AG10803 (cell line): Measurements from ENCODE around the gene HRK.

Experiments used
- DNase-seq: peaks from one replicate; pipeline ENCODE4 v3.0.0; 2010; ENCODE audit warnings: low read depth
- H3K4me3 ChIP-seq: 2 replicates; pipeline ENCODE4 v1.5.1; 2011; ENCODE audit warnings: mild to moderate bottlenecking, low read length, control low read depth
- TF ChIP-seq, protein P1 (sequence below): conservative IDR thresholded peaks from 2 replicates; pipeline ENCODE4 v1.5.1; 2011; ENCODE audit warnings: mild to moderate bottlenecking, low read length, control low read depth, inconsistent platforms

HRK gene

DNA sequence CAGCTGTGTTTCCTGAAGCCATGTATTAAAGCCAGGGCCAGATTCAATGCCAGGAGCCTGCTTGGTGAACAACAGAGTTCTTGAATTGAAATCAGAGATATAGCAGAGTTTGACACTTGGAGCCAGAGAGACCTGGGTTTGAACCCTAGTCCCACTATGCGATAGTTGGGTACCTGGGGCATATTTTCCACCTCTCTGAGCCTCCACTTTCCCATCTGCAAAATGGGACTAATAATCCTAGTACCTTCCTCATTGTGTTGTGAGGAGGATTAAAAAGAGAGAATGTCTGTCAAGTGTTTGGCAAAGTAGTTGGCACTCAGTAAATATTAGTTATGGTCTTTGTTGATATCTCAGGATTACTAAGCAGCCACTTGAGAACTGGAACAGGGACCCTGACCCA lies 6.0 kb upstream of the HRK start:
- TF ChIP-seq, protein P1, sequence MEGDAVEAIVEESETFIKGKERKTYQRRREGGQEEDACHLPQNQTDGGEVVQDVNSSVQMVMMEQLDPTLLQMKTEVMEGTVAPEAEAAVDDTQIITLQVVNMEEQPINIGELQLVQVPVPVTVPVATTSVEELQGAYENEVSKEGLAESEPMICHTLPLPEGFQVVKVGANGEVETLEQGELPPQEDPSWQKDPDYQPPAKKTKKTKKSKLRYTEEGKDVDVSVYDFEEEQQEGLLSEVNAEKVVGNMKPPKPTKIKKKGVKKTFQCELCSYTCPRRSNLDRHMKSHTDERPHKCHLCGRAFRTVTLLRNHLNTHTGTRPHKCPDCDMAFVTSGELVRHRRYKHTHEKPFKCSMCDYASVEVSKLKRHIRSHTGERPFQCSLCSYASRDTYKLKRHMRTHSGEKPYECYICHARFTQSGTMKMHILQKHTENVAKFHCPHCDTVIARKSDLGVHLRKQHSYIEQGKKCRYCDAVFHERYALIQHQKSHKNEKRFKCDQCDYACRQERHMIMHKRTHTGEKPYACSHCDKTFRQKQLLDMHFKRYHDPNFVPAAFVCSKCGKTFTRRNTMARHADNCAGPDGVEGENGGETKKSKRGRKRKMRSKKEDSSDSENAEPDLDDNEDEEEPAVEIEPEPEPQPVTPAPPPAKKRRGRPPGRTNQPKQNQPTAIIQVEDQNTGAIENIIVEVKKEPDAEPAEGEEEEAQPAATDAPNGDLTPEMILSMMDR: no peak
- H3K4me3 ChIP-seq: no peak overlapping the region

DNA sequence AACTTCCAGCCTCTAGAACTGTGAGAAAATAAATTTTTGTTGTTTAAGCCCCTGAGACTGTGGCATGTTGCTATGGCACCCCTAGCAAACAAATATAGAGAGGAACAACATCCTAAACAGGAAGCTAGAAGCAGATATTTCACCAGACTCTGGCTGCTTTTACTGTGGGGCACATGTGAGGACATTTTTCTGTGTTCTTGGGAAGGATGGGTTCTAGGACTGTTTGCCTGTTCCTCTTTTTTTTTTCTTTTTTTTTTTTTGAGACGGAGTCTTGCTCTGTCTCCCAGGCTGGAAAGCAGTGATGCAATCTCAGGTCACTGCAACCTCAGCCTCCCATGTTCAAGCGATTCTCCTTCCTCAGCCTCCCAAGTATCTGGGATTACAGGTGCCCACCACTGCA lies 4.2 kb upstream of the HRK start:
- TF ChIP-seq, protein P1: no peak
- DNase-seq: no peak
- H3K4me3 ChIP-seq: no peak overlapping the region

More for the DNA sequence above, 6.0 kb upstream of the HRK start:
- DNase-seq: no peak

DNA sequence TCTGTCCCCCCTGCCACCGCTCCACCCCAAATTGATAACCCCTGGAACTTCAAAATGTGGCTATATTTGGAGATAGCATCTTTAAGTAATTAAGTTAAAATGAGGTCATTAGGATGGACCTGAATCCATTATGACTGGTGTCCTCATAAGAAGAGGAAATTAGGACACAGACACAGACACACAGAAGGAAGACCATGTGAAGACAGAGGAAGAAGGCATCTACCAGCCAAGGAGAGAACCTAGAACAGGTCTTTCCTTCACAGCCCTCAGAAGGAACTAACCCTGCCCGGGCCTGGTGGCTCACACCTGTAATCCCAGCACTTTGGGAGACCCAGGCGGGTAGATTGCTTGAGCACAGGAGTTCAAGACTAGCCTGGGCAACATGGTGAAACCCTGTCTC lies 3.6 kb upstream of the HRK start:
- DNase-seq: no peak
- TF ChIP-seq, protein P1: no peak

DNA sequence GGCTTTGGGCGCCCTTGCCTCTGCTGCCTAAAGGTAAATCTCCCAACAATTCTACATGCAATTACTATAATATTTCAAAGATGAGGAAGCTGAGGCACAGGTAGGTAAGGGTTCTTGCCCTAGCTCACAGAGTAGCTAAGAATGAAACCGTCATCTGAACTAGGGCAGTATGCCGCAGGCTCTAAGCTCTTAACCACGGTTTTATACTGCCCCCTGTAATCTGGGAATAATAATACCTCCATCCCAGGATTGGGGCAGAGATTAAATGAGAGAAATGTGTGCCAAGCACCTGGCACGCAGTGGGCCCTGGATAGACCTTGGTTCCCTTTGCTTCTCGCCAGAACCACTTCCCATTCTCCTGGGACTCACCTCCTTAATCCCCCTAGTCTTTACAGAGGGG lies 1.5 kb upstream of the HRK start:
- TF ChIP-seq, protein P1: peak; percentile 57
- DNase-seq: peak; percentile 57
- no peak overlapping the region for H3K4me3 ChIP-seq

More for the DNA sequence above, 3.6 kb upstream of the HRK start:
- no peak overlapping the region for H3K4me3 ChIP-seq

DNA sequence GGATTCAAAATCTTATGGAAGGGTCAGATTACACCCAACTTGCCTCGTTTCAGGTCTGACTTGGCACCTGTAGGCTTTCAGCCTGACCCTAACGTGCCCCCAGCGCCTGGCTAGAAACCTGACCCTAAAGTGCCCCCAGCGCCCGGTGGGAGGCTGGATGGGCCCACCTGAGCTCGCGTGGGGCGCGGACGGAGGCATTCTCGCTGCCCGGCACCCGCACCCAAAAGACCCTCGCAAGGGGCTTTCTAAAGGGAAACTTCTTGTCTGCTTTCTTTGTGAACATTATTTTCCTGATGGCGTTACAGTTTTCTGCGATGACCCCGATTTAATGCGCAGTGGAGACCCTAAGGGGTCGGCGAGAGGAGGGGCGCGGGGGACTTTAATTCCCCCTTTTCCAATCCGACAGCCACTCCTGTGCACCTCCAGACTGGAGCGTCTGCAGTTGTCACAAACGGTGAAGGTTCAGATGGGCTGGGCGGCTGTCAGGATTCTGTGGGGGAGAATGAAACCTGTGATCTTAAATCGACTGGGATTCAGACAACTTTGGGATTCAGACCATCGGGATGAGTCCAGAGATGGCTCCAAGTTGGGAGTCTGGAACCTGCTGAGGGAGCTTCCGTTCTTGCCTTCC lies 751 bp upstream of the HRK start:
- TF ChIP-seq, protein P1: no peak
- H3K4me3 ChIP-seq: no peak overlapping the region
- no peak for DNase-seq

DNA sequence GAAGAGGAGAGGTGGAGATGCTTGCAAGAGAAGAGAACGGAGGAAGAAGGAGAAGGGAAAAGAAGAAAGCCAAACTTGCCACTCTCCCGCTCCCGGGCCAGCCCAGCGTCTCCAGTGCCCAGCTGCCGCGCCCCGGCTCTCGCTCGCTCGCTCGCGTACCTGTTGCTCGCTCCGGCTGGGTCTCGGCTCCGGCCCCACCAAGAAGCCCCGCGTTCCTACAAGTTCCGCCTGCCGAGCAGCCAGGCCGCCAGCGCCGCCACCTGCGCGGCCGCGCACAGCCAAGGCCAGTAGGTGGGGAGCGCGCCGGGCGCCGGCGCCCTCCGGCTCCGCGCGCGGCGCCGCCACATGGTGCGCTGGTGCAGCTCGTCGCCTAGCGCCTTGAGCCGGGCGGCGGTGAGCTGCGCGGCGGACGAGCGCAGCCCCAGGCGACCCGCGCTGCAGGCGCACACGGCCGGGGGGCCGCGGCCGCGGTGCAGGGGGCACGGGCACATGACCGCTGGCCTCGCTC lies 370 bp downstream of the HRK start:
- DNase-seq: peak; percentile 32
- TF ChIP-seq, protein P1: no peak
- peak overlapping the region; percentile 5; the same call in 1 of the 2 replicates for H3K4me3 ChIP-seq

DNA sequence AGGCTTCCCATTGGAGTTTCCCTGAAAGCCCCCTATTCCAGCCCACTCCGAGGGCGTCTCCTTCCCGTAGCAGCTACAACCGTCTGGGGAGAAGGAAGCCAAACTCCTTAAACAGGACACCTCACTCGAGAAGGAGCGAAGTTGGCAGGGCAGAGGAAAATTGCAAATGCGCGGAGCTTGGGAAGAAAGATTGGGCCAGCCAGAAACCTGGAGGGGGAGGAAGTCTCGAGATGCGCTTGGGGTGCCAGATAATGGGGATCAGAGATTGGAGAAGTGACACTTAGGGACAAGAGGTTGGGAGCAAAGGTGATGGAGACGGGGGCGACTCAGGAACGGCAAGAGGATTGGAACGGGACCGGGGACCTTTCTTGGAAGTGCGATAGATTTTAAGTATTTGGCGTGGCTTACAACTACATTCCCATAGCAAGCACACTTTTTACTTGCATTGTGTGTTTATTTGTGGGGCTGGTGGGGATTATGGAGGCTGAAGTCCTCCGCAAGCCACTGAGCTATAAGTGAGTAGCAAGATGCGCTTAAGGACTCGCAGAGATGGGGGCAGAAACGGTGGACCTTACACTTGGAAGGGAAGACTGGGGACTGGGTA lies 926 bp downstream of the HRK start:
- 0 out of 2 replicates have a peak overlapping the region, but pooled peaks have one; percentile 5 for H3K4me3 ChIP-seq
- TF ChIP-seq, protein P1: no peak
- DNase-seq: no peak
